Mesothelial cell of epicardium (in vitro differentiated cells): ENCODE data around the gene CASP8. TPM values are rescaled to one million over a fixed set of nuclear protein-coding genes. Genes with fewer than 3 reads are reported as not detected.

Experiments
- DNase-seq, 2 experiments: peaks; one replicate each; pipeline ENCODE4 v3.0.0; 2021; ENCODE audit warnings: low spot score in 2 of 2; ENCODE audit not compliant: unreplicated experiment in 2 of 2
- H3K27ac Mint-ChIP-seq: 2 replicates; pipeline ENCODE4 v1.8.0; 2021; ENCODE audit warnings: mixed read lengths
- H3K27me3 Mint-ChIP-seq: 2 replicates; pipeline ENCODE4 v1.8.0; 2021; ENCODE audit warnings: low read depth, mixed read lengths
- H3K36me3 Mint-ChIP-seq: 2 replicates; pipeline ENCODE4 v1.8.0; 2021; ENCODE audit warnings: mixed read lengths
- H3K4me1 Mint-ChIP-seq: 2 replicates; pipeline ENCODE4 v1.8.0; 2021; ENCODE audit warnings: mixed read lengths
- H3K4me3 Mint-ChIP-seq: 2 replicates; pipeline ENCODE4 v1.8.0; 2021; ENCODE audit warnings: mild to moderate bottlenecking, moderate library complexity, mixed read lengths
- H3K9me3 Mint-ChIP-seq: 2 replicates; pipeline ENCODE4 v1.8.0; 2021; ENCODE audit warnings: mixed read lengths
- total RNA-seq: library from RNA; stranded (reverse); gene quantifications from 3 replicates; pipeline ENCODE4 v1.2.1, GENCODE V29; 2021
- TF ChIP-seq, protein P1 (sequence below): fragments of 200-600 bp; sonication (generic); IDR thresholded peaks from one replicate; pipeline ENCODE4 v1.5.0; 2021; ENCODE audit warnings: antibody characterized with exemption; ENCODE audit not compliant: unreplicated experiment

CASP8 gene
- total RNA-seq, 1 donor from 2014 or later: 16.1 TPM

DNA sequence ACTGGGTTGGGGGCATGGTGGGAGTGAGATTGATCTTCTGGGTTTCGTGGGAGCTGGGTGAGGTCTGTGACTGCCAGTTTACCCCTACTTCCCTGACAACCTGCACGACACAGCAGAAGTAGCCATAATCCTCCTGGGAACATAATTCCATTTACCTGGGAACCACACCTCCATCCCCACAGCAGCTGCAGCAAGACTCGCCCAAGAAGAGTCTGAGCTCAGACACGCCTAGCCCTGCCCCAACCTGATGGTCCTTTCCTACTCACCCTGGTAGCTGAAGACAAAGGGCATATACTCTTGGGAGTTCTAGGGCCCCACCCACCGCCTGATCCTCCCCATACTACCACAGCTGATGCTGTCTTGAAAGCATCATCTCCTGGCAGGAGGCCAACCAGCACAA is 53.0 kb downstream of the CASP8 start:
- H3K4me3 Mint-ChIP-seq: no peak overlapping the region
- H3K9me3 Mint-ChIP-seq: peaks cover 47% of the 10 kb centered on the region
- TF ChIP-seq, protein P1, sequence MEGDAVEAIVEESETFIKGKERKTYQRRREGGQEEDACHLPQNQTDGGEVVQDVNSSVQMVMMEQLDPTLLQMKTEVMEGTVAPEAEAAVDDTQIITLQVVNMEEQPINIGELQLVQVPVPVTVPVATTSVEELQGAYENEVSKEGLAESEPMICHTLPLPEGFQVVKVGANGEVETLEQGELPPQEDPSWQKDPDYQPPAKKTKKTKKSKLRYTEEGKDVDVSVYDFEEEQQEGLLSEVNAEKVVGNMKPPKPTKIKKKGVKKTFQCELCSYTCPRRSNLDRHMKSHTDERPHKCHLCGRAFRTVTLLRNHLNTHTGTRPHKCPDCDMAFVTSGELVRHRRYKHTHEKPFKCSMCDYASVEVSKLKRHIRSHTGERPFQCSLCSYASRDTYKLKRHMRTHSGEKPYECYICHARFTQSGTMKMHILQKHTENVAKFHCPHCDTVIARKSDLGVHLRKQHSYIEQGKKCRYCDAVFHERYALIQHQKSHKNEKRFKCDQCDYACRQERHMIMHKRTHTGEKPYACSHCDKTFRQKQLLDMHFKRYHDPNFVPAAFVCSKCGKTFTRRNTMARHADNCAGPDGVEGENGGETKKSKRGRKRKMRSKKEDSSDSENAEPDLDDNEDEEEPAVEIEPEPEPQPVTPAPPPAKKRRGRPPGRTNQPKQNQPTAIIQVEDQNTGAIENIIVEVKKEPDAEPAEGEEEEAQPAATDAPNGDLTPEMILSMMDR: no peak
- H3K27ac Mint-ChIP-seq: no peak overlapping the region
- H3K36me3 Mint-ChIP-seq: no peaks in the 10 kb centered on the region
- H3K27me3 Mint-ChIP-seq: no peaks in the 10 kb centered on the region
- no peak for DNase-seq
- H3K4me1 Mint-ChIP-seq: no peaks in the 10 kb centered on the region

DNA sequence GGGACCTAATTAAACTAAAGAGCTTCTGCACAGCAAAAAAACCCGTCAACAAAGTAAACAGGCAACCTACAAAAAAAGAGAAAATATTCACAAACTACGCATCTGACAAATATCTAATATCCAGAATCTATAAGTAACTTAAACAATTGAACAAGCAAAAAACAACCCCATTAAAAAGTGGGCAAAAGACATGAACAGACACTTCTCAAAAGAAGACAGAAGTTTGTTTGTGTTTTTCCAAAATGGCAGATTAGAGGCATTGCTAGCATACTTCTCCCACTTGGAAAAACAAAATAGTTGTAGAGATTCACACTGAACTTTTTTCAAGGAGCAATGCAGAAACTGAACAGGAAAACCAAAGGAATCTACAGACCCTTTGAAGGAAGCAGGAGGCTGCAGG is 59.2 kb downstream of the CASP8 start:
- Mint-ChIP-seq H3K27ac (no peak overlapping the region), H3K36me3 (peaks cover 16% of the 10 kb centered on the region), H3K9me3 (peaks cover 55% of the 10 kb centered on the region), H3K4me3 (no peak overlapping the region), H3K4me1 (no peaks in the 10 kb centered on the region), H3K27me3 (no peaks in the 10 kb centered on the region)
- DNase-seq: no peak
- TF ChIP-seq, protein P1: no peak

DNA sequence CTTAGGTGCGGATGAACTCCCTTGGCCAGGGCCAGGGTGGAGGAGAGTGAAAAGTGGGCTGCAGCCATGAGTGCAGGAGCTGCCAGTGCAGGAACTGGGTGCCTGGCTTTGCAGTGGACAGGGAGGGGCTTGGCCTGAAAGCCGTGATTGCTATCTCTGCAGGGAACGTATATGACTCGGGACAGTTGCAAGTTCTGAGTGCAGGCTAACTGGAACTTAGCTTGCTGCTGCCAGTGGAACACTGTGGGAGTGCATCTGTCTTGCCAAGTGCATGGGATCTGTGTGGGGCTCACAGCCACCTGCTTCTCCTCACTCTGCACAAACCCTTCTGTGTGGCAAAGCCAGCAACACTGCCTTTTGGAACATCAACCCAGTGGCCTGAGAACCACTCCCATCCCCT is 59.9 kb downstream of the CASP8 start:
- H3K27ac Mint-ChIP-seq: no peak overlapping the region
- peaks cover 16% of the 10 kb centered on the region for H3K36me3 Mint-ChIP-seq
- DNase-seq: no peak
- H3K9me3 Mint-ChIP-seq: peaks cover 51% of the 10 kb centered on the region
- H3K27me3 Mint-ChIP-seq: no peaks in the 10 kb centered on the region
- H3K4me3 Mint-ChIP-seq: no peak overlapping the region
- TF ChIP-seq, protein P1: no peak
- H3K4me1 Mint-ChIP-seq: no peaks in the 10 kb centered on the region

DNA sequence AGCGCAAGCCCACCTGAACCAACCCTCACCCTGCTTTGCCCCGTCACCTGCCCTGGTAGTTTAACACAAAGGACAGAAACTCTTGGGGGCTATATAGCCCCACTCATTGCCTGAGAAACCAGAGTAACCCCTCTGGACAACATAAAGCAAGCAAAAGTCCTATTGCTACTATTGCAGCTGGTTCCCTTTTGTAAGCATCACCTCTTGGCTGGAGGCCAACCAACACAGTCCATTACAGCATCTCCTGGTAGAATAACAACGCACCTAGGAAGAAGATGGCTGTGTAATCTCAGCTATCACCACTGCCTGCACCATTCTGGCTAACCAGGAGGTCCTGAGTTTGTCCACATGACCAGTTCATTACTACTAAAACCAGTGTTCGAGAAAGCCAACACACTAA is 60.4 kb downstream of the CASP8 start:
- Mint-ChIP-seq H3K27ac (no peak overlapping the region), H3K36me3 (peaks cover 16% of the 10 kb centered on the region), H3K4me3 (no peak overlapping the region), H3K27me3 (no peaks in the 10 kb centered on the region), H3K4me1 (no peaks in the 10 kb centered on the region), H3K9me3 (peaks cover 53% of the 10 kb centered on the region)
- DNase-seq: no peak
- TF ChIP-seq, protein P1: no peak

DNA sequence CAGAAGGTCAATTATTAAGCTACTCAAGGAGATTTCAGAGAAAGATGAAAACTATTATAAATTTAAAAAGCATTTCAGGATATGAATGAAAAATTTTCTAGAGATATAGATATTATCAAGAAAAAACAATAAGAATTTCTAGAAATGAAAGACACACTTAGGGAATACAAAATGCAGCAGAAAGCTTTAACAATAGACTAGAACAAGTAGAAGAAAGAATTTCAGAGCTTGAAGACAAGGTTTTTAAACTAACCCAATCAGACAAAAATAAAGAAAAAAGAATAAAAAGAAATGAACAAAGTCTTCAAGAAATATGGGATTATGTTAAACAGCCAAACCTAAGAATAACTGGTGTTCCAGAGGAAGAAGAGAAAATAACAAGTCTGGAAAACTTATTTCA is 62.4 kb downstream of the CASP8 start:
- Mint-ChIP-seq H3K4me1 (no peaks in the 10 kb centered on the region), H3K27me3 (no peaks in the 10 kb centered on the region), H3K9me3 (peaks cover 66% of the 10 kb centered on the region), H3K27ac (no peak overlapping the region), H3K36me3 (peaks cover 20% of the 10 kb centered on the region), H3K4me3 (no peak overlapping the region)
- TF ChIP-seq, protein P1: no peak
- DNase-seq: no peak

DNA sequence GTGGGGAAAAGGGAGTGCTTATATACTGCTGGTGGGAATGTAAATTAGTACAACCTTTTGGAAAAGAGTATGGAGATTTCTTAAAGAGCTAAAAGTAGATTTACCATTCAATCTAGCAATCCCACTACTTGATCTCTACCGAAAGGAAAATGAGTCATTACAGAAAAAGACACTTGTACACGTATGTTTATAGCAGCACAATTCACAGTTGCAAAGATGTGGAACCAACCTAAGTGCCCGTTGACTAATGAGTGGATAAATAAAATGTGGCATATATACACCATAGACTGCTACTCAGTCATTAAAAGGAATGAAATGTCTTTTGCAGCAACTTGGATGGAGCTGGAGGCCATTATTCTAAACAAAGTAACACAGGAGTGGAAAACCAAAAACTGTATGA is 67.3 kb downstream of the CASP8 start:
- TF ChIP-seq, protein P1: no peak
- Mint-ChIP-seq H3K9me3 (peaks cover 44% of the 10 kb centered on the region), H3K4me1 (no peaks in the 10 kb centered on the region), H3K4me3 (no peak overlapping the region), H3K27ac (no peak overlapping the region), H3K27me3 (no peaks in the 10 kb centered on the region), H3K36me3 (peaks cover 13% of the 10 kb centered on the region)
- no peak for DNase-seq
